GM12878 (cell line): ENCODE data around the gene DUSP22. TPM values are rescaled to one million over a fixed set of nuclear protein-coding genes. Genes with fewer than 3 reads are reported as not detected.

Experiments
- ATAC-seq: fragments of 200-7000 bp; cut with Tn5 transposase; 3 replicates; pipeline ENCODE4 v1.9.1; 2020; ENCODE audit warnings: mild to moderate bottlenecking, moderate library complexity
- BruUV-seq: library from RNA; stranded (reverse); fragments of 400-500 nt; replicated peaks from 2 replicates; lab custom pipeline; 2021; lab: Mats Ljungman, UMichigan
- CTCF ChIA-PET: fragments of 300-600 bp; sonication (Branson Sonifier 250); formaldehyde crosslinking; extraction: SDS; loops from one replicate; lab custom pipeline; 2021; ENCODE audit warnings: inconsistent platforms; lab: Yijun Ruan, JAX
- POLR2A ChIA-PET: fragments of 350-600 bp; formaldehyde crosslinking; extraction: SDS; loops from one replicate; lab custom pipeline; 2021; ENCODE audit warnings: inconsistent platforms; lab: Charles Lee
- RAD21 ChIA-PET: fragments of 300-600 bp; sonication (Branson Sonifier 250); formaldehyde crosslinking; loops from one replicate; lab custom pipeline; 2023; ENCODE audit warnings: antibody characterized with exemption; ENCODE audit not compliant: unreplicated experiment; lab: Charles Lee
- SMC1A ChIA-PET: fragments of 300-600 bp; sonication (Branson Sonifier 250); formaldehyde crosslinking; loops from one replicate; lab custom pipeline; 2023; ENCODE audit not compliant: unreplicated experiment, uncharacterized antibody; lab: Charles Lee
- DNase-seq: peaks from one replicate; pipeline ENCODE4 v3.0.0-alpha.2; 2011; ENCODE audit warnings: low read depth, low spot score
- FAIRE-seq: peaks from 3 replicates; lab custom pipeline; 2011; peaks lifted over from hg19 to GRCh38; lab: Jason Lieb, UNC
- H2AFZ ChIP-seq: 2 replicates; pipeline ENCODE4 v1.6.0; 2011; ENCODE audit warnings: low read depth, low read length, control low read depth; ENCODE audit not compliant: control insufficient read depth
- H3K27ac ChIP-seq: 2 replicates; pipeline ENCODE4 v1.5.1; 2011; ENCODE audit warnings: control low read depth; ENCODE audit not compliant: control insufficient read depth, insufficient read depth
- H3K27me3 ChIP-seq, 2 experiments: replicated peaks in 1 of 2; 2 replicates each; pipeline versions ENCODE4 v1.6.0 to v1.6.1; 2011; ENCODE audit warnings: low read length in 1 of 2; ENCODE audit not compliant: control insufficient read depth in 2 of 2, insufficient read depth in 2 of 2
- H3K36me3 ChIP-seq, 2 experiments: 2 replicates each; pipeline ENCODE4 v1.5.1; 2011; ENCODE audit warnings: low read length in 1 of 2; ENCODE audit not compliant: control insufficient read depth in 2 of 2, insufficient read depth in 2 of 2
- H3K4me1 ChIP-seq: 2 replicates; pipeline ENCODE4 v1.6.1; 2011; ENCODE audit warnings: mild to moderate bottlenecking, low read length, moderate library complexity, mixed read lengths; ENCODE audit not compliant: control insufficient read depth, insufficient read depth
- H3K4me2 ChIP-seq: 2 replicates; pipeline ENCODE4 v1.6.0; 2011; ENCODE audit warnings: control low read depth; ENCODE audit not compliant: control insufficient read depth, insufficient read depth
- H3K4me3 ChIP-seq: fragments of 200-600 bp; sonication (generic); 2 replicates; pipeline ENCODE4 v1.5.1; 2016
- H3K79me2 ChIP-seq: 2 replicates; pipeline ENCODE4 v1.6.0; 2011; ENCODE audit warnings: low read length; ENCODE audit not compliant: control insufficient read depth, insufficient read depth
- H3K9ac ChIP-seq: 2 replicates; pipeline ENCODE4 v1.8.0; 2011; ENCODE audit warnings: low read length, control low read depth, mixed read lengths; ENCODE audit not compliant: control insufficient read depth, insufficient read depth
- H3K9me3 ChIP-seq: replicated peaks from 3 replicates; pipeline ENCODE4 v1.5.1; 2011; ENCODE audit warnings: mild to moderate bottlenecking, low read length; ENCODE audit not compliant: control insufficient read depth, insufficient read depth
- H4K20me1 ChIP-seq: 2 replicates; pipeline ENCODE4 v1.6.0; 2011; ENCODE audit not compliant: control insufficient read depth, insufficient read depth
- CBFB ChIP-seq: IDR thresholded peaks from 2 replicates; pipeline ENCODE4 v1.6.1; 2016; ENCODE audit warnings: antibody characterized with exemption, low read depth
- CREB1 ChIP-seq: IDR thresholded peaks from 2 replicates; pipeline ENCODE4 v1.6.1; 2012; ENCODE audit warnings: low read depth, mild to moderate bottlenecking, inconsistent platforms
- CTCF ChIP-seq, 3 experiments: IDR thresholded peaks in 2 of 3; conservative IDR thresholded peaks in 1 of 3; 2 replicates each; pipeline ENCODE4 v1.5.1; 2011; ENCODE audit warnings: low read depth in 3 of 3, low read length in 3 of 3, mild to moderate bottlenecking in 3 of 3, control low read depth in 2 of 3, moderate library complexity in 2 of 3, inconsistent platforms in 1 of 3, mixed read lengths in 1 of 3; ENCODE audit not compliant: control insufficient read depth in 2 of 3, insufficient read depth in 1 of 3; ENCODE audit errors: extremely low read depth in 1 of 3
- EED ChIP-seq: sonication (generic); IDR thresholded peaks from 2 replicates; pipeline ENCODE4 v1.6.1; 2016; ENCODE audit warnings: antibody characterized with exemption, low read depth
- HDAC6 ChIP-seq: fragments of 200-600 bp; sonication (generic); IDR thresholded peaks from one replicate; pipeline ENCODE4 v1.8.0; 2017; ENCODE audit warnings: antibody characterized with exemption; ENCODE audit not compliant: unreplicated experiment
- IKZF2 ChIP-seq, 2 experiments: fragments of 450-650 bp; IDR thresholded peaks; 2 replicates each; pipeline ENCODE4 v1.6.1; 2017; ENCODE audit warnings: mild to moderate bottlenecking in 2 of 2, moderate library complexity in 2 of 2
- KLF5 ChIP-seq: fragments of 450-650 bp; IDR thresholded peaks from 2 replicates; pipeline ENCODE4 v1.6.1; 2014; ENCODE audit warnings: mild to moderate bottlenecking; ENCODE audit not compliant: partially characterized antibody
- LARP7 ChIP-seq: fragments of 450-650 bp; IDR thresholded peaks from 2 replicates; pipeline ENCODE4 v1.6.1; 2017; ENCODE audit warnings: mild to moderate bottlenecking
- MLLT1 ChIP-seq: fragments of 450-650 bp; IDR thresholded peaks from 2 replicates; pipeline ENCODE4 v1.6.1; 2016; ENCODE audit warnings: mild to moderate bottlenecking
- MTA2 ChIP-seq: fragments of 450-650 bp; IDR thresholded peaks from 2 replicates; pipeline ENCODE4 v1.6.1; 2016; ENCODE audit warnings: low read depth, mild to moderate bottlenecking, moderate library complexity
- NBN ChIP-seq: fragments of 450-650 bp; IDR thresholded peaks from 2 replicates; pipeline ENCODE4 v1.6.1; 2016
- PAX5 ChIP-seq: IDR thresholded peaks from 2 replicates; pipeline ENCODE4 v1.6.1; 2011; ENCODE audit warnings: low read depth, low read length, borderline replicate concordance
- POLR2AphosphoS5 ChIP-seq: IDR thresholded peaks from 2 replicates; pipeline ENCODE4 v1.6.1; 2011; ENCODE audit warnings: mild to moderate bottlenecking, low read length, inconsistent platforms
- POU2F2 ChIP-seq: IDR thresholded peaks from 3 replicates; pipeline ENCODE4 v1.6.1; 2011; ENCODE audit warnings: low read depth, mild to moderate bottlenecking, low read length, borderline replicate concordance
- RBBP5 ChIP-seq: fragments of 200-600 bp; sonication (generic); conservative IDR thresholded peaks from 2 replicates; pipeline ENCODE4 v1.6.1; 2016
- RELA ChIP-seq: fragments of 450-650 bp; IDR thresholded peaks from 2 replicates; pipeline ENCODE4 v1.8.0; 2014; ENCODE audit warnings: borderline replicate concordance; ENCODE audit not compliant: partially characterized antibody
- SPI1 ChIP-seq: IDR thresholded peaks from 2 replicates; pipeline ENCODE4 v1.6.1; 2011; ENCODE audit warnings: low read depth, mild to moderate bottlenecking, low read length, moderate library complexity, borderline replicate concordance; ENCODE audit not compliant: insufficient read depth
- STAT3 ChIP-seq: IDR thresholded peaks from 2 replicates; pipeline ENCODE4 v1.6.1; 2011; ENCODE audit warnings: low read depth, low read length, improper control_type of control experiment
- SUZ12 ChIP-seq: fragments of 200-600 bp; sonication (generic); IDR thresholded peaks from one replicate; pipeline ENCODE4 v1.6.1; 2018; ENCODE audit warnings: antibody characterized with exemption, mild to moderate bottlenecking; ENCODE audit not compliant: unreplicated experiment
- TAF1 ChIP-seq: IDR thresholded peaks from 2 replicates; pipeline ENCODE4 v1.6.1; 2011; ENCODE audit warnings: mild to moderate bottlenecking, low read depth, low read length, borderline replicate concordance
- YY1 ChIP-seq: IDR thresholded peaks from 2 replicates; pipeline ENCODE4 v1.6.1; 2011; ENCODE audit warnings: low read depth, mild to moderate bottlenecking, low read length
- WGBS: methylation state at CpG from one replicate; pipeline ENCODE4 v1.1.6; 2016; ENCODE audit warnings: low lambda C conversion rate; ENCODE audit not compliant: insufficient replicate concordance, insufficient coverage; ENCODE audit errors: missing lambda C conversion rate; 5-methylcytosine and 5-hydroxymethylcytosine counted together
- in situ Hi-C: fragments of 300-500 bp; cut with MboI; formaldehyde crosslinking; loops from 9 replicates; pipeline ENCODE4 v1.14.3; 2018; ENCODE audit warnings: mixed read lengths
- intact Hi-C: fragments of 100-400 bp; cut with micrococcal nuclease; formaldehyde crosslinking; loops from one replicate; pipeline ENCODE4 v1.14.2; 2022; ENCODE audit not compliant: unreplicated experiment
- polyA plus RNA-seq, 11 experiments: library from polyadenylated mRNA; depleted of rRNA in 4 of 11; unstranded in 6 of 11; stranded (reverse) in 5 of 11; fragments of >200 nt; fragmentation: Nextera tagmentation in 4 of 11; fragmentation: Illumina TruSeq in 1 of 11; extraction: Ambion mirVana in 4 of 11; extraction: Trizol in 1 of 11; gene quantifications; 1 replicate in 1 of 11; 2 replicates in 10 of 11; pipeline versions ENCODE4 v1.2.1 to v1.2.3, GENCODE V29; 2011 to 2016; ENCODE audit warnings: inconsistent platforms in 2 of 11, missing spikeins in 2 of 11, low read depth in 1 of 11
- total RNA-seq, 4 experiments: library from RNA; depleted of rRNA in 3 of 4; stranded (reverse); fragments of >200 nt in 3 of 4; fragmentation: Illumina TruSeq in 1 of 4; extraction: Trizol in 1 of 4; gene quantifications; 2 replicates each; pipeline versions ENCODE4 v1.2.1 to v1.2.3, GENCODE V29; 2013 to 2021

The DUSP22 gene
- total and polyA plus RNA-seq, 10 of the 15 experiments (the other 5 are each of a cell fraction or from before 2014, with no cell fraction given), result 78.9 to 156 (median 107) TPM

GRCh38 chr6:356828-357251 lies 64.6 kb downstream of the DUSP22 start:
- in situ Hi-C loops (no loop called here), intact Hi-C loops (no loop called here)
- CTCF ChIA-PET, result interaction anchor here (0.6 to 2.5 kb wide), 6 partner anchors 9 to 34 kb away, joined by 3 to 14 read pairs (median 8); no protein-coding TSS in a partner anchor
- Histone ChIP-seq H3K9ac (0 out of 2 replicates have a peak overlapping the region, but pooled peaks have one; percentile 7), H3K4me3 (no peak overlapping the region), H3K27me3 (no peaks in the 10 kb centered on the region), H3K36me3 (peaks cover 6% of the 10 kb centered on the region in 2 experiments; a peak in 3 of 4 replicates), H3K4me2 (peak overlapping the region; percentile 61), H3K4me1 (peaks cover 45% of the 10 kb centered on the region), H3K27ac (peak overlapping the region; percentile 56), H2AFZ (peak overlapping the region; percentile 51), H3K79me2 (no peaks in the 10 kb centered on the region), H3K9me3 (no peaks in the 10 kb centered on the region), H4K20me1 (no peaks in the 10 kb centered on the region)
- POLR2A ChIA-PET, result interaction anchor here (1.0 to 9.1 kb wide), 7 partner anchors 8 to 60 kb away, joined by 3 to 81 read pairs (median 5); no protein-coding TSS in a partner anchor
- no peak for DNase-seq
- RAD21 ChIA-PET, result interaction anchor here (0.8 to 4.4 kb wide), 18 partner anchors 8 to 138 kb away, joined by 3 to 61 read pairs (median 8); partner anchors contain the start of gene IRF4
- SMC1A ChIA-PET, result interaction anchor here (0.6 to 8.6 kb wide), 14 partner anchors 9 to 168 kb away, joined by 3 to 104 read pairs (median 4); no protein-coding TSS in a partner anchor
- FAIRE-seq, result no peak
- BruUV-seq, result no TSS peak
- WGBS, result 31% methylated on average over 11 of the region's 11 CpGs
- ATAC-seq, result peak; percentile 80
- peak; percentile 41; the same call in 1 of the 2 replicates for TF ChIP-seq MLLT1
- TF ChIP-seq IKZF2 (IDR thresholded peaks at IDR 0.05), result peak in 1 of 2 experiments; percentile 58; a peak in 2 of 4 replicates
- peak; percentile 29; the same call in 1 of the 2 replicates for TF ChIP-seq PAX5
- peak; percentile 63; the same call in 1 of the 2 replicates for TF ChIP-seq YY1
- no peak for TF ChIP-seq KLF5
- TF ChIP-seq TAF1, result 0 out of 2 replicates have a peak, but pooled peaks have one; percentile 12
- TF ChIP-seq CTCF (IDR thresholded peaks at IDR 0.05 in 2 of 3, conservative IDR thresholded peaks at IDR 0.05 in 1 of 3; ENCODE audit: control insufficient read depth in 2 of 3, extremely low read depth in 1 of 3, insufficient read depth in 1 of 3, low read depth in 3 of 3, low read length in 3 of 3), result no peak
- no peak for TF ChIP-seq STAT3
- no peak for TF ChIP-seq SUZ12
- peak; percentile 62; the same call in 1 of the 2 replicates for TF ChIP-seq EED
- TF ChIP-seq POU2F2, result peak; percentile 8; the same call in 1 of the 3 replicates
- no peak for TF ChIP-seq POLR2AphosphoS5
- peak; percentile 68; the same call in 1 of the 2 replicates for TF ChIP-seq NBN
- no peak for TF ChIP-seq RBBP5
- TF ChIP-seq MTA2, result peak; percentile 28; the same call in 1 of the 2 replicates
- peak; percentile 42 for TF ChIP-seq HDAC6
- no peak for TF ChIP-seq RELA
- no peak for TF ChIP-seq LARP7
- no peak for TF ChIP-seq CREB1
- peak; percentile 77 for TF ChIP-seq SPI1
- TF ChIP-seq CBFB, result no peak
